ENCODE results near the gene TCF7L2.
A peak's percentile ranks its signal among the peaks of the same experiment; 100 is the strongest.

The TCF7L2 gene

GRCh38 chr10:112949875-112950507 lies at the start of gene TCF7L2:
TCF7L2 (plus strand) TSS chr10:112950247; CDS start chr10:112950757, 510 bp downstream.
- peak; percentile 80 to 89 for DNase-seq

GRCh38 chr10:112902730-112903129 lies 47.3 kb upstream of the TCF7L2 start:
- DNase-seq, result no peak

- DNase-seq, result no peak
These were observed 46.0 kb upstream of the TCF7L2 start for GRCh38 chr10:112904000-112904399.

DNA sequence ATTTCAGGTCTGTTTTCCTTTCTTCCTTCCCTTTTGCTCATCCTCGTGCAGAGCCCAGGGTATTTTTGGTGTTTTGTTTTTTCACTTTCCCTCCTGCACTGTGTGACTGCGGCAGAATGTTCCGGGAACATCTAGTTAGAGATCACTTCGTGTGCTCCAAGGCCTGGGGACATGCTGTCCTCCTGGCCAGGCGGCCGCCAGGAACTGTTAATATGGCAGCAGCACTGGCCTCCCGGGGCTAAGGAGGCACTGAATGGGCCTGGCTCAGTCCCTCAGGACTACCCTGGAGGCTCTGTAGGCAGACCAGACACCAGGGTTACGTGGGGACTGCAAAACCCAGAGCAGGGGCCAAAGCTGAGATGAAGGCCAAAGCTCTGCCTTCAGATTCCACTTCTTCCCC lies 43.1 kb upstream of the TCF7L2 start:
- no peak for DNase-seq

GRCh38 chr10:112907893-112908292 lies 42.2 kb upstream of the TCF7L2 start:
- no peak for DNase-seq

GRCh38 chr10:112911206-112911605 lies 38.8 kb upstream of the TCF7L2 start:
- DNase-seq, result no peak

DNA sequence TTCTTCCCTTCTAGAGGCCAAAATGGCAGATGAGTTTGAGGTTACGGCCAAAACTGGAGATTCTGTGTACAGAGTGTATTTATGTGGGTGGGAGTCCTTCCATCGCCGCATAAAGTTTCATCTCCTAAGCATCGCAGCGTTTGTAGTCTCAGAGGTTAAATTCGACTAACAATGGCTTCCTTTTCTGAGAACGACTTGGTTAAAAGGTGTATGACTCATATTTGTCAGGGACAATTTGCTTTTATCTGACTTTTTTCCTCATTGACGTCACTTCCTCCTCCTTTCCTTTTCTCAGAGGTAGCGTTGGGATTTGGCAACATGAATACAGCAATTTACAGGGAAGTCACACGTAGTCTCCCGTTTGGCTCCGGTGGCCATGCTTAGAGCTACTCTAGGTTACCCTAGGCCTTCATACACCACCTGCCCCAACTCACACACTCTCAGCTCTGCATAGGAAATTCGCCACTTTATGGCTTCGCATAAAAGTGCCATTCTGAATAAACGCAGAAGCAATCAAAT lies 37.6 kb upstream of the TCF7L2 start:
- DNase-seq, result no peak

DNA sequence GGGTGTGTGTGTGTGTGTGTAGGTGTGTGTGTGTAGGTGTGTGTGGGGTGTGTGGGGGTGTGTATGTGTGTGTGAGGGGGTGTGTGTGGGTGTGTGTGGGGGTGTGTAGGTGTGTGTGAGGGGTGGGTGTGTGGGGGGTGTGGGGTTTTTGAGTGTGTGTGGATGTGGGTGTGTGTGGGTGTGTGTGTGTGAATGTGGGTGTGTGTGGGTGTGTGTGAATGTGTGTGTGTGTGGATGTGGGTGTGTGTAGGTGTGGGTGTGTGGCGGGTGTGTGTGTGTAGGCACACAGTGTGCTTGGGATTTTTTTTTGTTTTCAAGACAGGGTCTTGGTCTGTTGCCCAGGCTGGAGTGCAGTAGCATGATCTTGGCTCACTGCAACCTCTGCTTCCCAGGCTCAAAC lies 36.8 kb upstream of the TCF7L2 start:
- DNase-seq, result no peak

- DNase-seq, result no peak
These were observed 36.3 kb upstream of the TCF7L2 start for GRCh38 chr10:112913661-112914287.

- DNase-seq, result no peak
These were observed 35.6 kb upstream of the TCF7L2 start for GRCh38 chr10:112914288-112914952.

DNA sequence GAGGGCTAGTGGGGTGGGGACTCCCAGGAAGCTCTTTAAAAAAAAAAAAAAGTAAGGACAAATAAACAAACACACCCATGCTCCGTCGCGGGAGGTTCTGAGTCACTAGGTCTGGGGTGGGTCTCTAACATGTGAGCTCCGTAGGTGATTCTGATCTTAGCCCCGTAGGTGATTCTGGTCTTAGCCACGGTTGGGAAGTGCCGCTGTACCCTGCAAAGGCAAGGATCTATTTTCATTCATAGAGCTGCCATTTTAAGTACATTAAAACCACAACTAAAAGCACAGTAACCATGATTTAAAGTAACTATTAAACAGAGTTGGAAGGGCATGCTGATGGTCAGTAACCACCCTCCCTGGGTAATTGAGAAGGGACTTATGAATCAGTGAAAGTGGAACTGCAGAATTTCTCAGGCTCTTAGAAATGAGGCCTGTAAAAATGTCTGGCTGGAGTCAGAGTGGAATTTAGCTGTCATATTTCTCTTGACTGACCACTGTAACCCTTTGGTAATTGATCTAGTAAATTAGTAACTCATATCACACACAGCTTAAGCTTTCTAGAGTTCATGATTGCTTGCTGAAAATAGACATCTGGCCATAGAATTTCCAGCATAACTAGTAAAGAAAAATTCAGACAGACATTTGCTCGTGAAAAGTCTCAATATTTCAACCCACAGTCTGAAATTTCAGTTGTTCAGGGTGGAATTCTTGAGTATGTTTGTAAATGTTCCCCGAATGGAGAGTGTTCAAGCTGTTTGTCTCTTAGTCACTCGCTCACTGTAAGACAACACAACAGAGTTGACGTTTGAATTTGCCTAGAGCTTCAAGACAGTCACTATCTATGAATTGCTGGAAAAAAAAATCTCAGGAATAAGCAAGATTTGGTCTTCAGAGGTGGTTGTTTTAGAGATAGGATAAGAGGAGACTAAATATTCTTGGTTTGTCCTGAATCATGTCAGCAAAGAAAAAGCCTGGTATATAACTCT lies 34.2 kb upstream of the TCF7L2 start:
- no peak for DNase-seq

- DNase-seq, result no peak
These were observed 32.4 kb upstream of the TCF7L2 start for GRCh38 chr10:112917681-112918080.

DNA sequence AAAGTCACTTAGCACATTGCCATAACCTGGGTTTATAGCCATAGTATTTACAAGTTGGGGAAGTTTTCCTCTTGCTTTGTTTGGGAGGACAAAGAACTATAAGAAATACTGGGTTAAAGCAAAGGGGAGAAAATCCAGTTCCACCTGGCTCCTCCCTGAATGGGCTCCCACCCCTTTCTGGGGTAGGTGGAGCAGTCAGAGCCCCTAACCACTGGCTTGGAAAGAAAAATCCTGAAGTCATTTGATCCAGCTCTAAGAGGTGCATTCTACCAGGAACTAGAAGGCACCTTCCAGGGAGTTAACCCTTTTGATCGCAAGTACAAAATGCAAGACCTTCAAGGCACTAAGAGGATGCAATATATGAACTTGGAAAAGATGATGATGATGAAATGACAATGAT lies 31.3 kb upstream of the TCF7L2 start:
- DNase-seq, result no peak

GRCh38 chr10:112919721-112920120 lies 30.3 kb upstream of the TCF7L2 start:
- no peak for DNase-seq

DNA sequence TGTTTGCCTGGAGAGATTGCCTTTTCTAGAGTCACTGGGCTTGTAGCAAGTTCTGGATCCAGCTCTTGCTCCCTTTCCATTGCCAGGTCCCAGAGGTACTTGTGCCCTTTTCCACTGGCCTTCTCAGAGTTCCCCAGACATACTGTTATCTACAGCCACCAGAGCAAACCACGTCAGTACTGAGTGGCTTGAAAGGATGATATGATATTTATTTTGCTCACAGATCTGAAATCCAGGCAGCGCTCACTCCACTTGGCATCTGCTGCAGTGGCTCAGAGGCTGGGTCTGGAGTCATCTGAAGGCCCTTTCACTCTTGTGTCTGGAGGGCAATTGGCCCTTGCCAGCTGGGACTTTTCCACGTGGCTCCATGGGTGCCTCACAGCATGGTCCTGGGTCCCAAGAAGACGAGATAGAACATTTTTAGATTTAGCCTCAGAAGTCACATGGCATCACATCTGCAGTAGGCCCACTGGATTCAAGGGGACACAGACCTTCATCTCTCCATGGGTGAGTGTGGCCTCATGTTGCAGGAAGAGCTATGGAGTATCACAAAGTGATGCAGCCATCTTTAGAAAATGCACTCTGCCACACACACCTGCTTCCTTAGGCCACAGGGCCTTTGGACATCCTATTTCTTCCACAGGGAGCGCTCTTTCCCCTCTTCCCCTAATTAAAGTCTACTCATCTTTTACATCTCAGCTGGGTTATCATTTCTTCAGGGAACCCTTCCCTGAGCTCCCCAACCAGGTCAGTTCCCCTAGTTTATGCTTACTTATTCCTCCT lies 22.9 kb upstream of the TCF7L2 start:
- no peak for DNase-seq

- no peak for DNase-seq
These were observed 22.1 kb upstream of the TCF7L2 start for GRCh38 chr10:112927980-112928379.

DNA sequence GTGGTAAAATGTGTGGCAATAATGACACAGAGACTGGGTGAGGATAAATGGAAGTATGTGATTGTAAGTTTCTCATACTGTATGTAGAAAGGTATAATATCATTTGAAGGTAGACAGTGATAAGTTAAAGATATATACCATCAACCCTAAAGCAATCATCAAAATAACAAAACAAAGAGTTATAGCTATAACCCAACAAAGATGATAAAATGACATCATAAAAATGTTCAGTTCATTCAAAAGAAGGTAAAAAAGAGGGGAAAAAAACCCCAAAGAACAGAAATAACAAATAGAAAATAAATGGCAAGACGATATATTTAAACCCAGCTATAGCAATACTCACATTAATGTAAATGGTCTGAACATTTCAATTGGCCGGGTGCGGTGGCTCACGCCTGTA lies 17.4 kb upstream of the TCF7L2 start:
- DNase-seq, result no peak

DNA sequence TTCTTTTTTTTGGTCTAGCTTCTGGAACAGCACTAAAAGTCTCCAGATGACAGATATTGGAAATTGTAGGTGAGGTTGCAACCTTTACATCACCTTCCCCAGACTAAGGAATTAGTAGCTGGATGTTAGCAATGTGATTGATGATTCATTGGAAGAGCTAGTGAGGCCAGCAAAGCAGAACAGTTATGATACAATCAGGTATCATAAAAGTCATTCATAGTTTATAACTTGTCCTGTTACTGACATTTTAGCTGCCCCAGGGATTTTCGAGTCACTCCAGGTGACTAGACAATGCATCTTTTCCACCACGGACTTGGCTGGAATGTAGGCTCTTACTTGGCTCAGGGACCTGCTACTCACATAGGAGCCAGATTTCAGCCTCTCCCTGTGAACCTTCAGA lies 15.9 kb upstream of the TCF7L2 start:
- no peak for DNase-seq

DNA sequence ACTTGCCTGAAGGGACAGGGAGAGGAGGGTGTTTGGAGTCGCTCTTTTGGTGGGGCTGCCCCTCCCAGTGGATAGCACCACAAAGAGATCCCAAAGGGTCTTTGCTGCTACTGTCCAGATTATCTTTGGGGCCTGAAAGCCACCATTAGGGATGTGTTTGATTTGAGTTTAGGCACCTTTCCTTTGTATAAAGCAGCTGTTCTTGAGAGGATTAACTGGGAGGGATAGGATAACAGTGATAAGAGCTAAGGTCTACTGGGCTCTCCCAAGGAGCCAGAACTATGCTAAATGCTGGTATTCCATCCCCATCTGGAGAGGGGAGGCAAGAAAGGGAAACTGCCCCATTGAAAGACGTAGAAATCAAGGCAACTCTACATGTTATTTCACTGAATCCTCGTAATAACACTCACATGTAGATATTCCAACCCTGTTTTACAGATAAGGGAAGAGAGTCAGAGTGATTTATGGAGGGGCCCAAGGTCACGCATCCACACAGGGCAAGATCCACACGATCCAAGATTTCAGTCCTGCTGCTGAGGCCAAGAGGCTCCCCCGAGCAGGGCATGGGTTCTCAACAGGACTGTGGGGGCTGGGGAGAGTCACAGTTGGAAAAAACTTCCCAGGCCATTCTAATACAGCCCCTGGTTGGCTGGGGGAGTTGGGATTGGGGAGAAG lies 11.1 kb upstream of the TCF7L2 start:
- DNase-seq, result no peak

- no peak for DNase-seq
These were observed 4.2 kb upstream of the TCF7L2 start for GRCh38 chr10:112945811-112946210.

DNA sequence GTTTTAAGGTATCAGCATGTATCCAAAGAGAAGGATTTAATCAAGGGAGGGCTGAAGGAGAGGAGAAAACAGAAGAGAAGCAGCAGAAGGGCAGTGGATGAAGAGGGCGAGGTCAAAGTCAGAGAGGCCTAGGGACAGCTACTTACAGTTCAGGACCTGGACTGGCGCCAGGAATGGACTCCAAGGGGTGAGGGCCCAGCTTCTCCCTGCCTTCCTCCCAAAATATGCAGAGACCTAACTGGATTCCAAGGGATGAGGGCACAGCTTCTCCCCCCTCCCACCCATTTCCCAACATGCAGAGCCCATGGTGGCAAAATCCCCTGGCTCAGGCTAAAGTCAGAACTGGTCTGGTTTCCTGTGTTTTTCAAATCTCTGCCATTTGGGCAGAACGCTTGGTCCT lies 3.4 kb upstream of the TCF7L2 start:
- DNase-seq, result no peak

- no peak for DNase-seq
These were observed 1.9 kb upstream of the TCF7L2 start for GRCh38 chr10:112948196-112948595.

All from SHP77 (cell line).